HG02763 (cell line): Measurements from ENCODE around the gene WFDC6.

Experiments used
- ATAC-seq: cut with Tn5 transposase; IDR thresholded peaks from one replicate; pipeline ENCODE4 v1.9.1; 2021; ENCODE audit warnings: mild to moderate bottlenecking, moderate library complexity; ENCODE audit not compliant: unreplicated experiment

WFDC6 gene

DNA sequence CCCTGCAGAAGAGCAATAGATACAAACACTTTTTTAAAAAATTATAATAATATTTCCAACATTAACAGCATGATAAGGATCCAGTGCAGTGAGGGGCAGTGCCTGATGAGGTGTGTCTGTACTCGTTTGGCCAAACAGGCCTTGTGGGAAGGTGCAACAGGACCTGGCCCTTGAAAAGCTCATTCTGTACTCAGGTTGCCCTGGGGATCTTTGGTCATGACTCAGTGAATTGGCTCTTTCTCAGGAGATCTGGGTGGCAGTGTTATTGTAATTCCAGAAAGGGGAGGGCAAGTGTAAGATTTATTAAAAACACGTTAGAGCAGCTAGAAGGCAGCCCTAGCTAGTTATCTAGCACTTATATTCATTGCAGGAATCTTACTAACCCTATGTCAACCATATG lies 21.0 kb downstream of the WFDC6 start:
- ATAC-seq: no peak

DNA sequence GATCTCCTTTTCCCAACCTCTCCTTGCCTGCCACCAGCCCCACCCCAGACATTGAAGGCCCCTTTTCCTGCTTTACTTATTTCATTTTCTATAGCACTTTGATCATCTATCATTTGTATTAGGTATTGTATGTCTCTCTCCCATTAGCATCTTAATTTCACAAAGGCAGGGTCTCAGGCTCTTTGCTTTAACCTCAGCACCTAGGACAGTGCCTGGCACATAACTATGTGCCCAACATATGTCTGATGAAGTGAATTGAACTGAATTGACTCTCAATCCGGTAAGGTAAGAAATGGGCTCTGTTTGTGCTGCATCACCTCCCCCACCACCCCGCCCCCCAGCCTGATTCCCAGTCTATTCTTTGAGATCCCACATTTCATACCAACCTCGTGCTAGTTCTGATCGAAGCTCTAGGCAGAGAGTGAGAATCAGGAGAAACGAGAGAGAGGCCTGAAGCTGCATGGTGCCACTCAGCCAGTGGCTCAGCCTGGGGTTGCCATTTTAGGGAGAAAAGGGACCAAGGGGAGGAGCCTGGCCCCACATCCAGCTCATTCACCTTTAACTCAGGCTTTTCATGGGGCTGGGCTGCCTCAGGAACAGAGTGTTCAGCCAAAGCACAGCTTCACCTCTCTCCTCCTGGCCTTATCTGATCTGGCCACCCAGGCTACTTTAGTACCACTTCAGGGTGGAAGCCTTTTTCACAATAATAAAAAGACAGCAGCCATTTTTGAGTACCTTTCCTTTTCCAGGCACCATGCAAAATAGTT lies 24.0 kb downstream of the WFDC6 start, which contains the start of gene SPINT3:
TSS of gene SPINT3 (minus strand) at position 476 of the 767 bp plus-strand sequence. CDS start at position 462, 14 bp downstream.
- no peak for ATAC-seq

GRCh38 chr20:45510242-45510862 lies 28.9 kb downstream of the WFDC6 start:
- ATAC-seq: no peak

- no peak for ATAC-seq
Observed at GRCh38 chr20:45509091-45509490, 30.2 kb downstream of the WFDC6 start.

- ATAC-seq: no peak
Observed at GRCh38 chr20:45508068-45508886, 31.0 kb downstream of the WFDC6 start.

GRCh38 chr20:45507011-45507820 lies 32.1 kb downstream of the WFDC6 start:
- ATAC-seq: no peak

GRCh38 chr20:45506398-45506797 lies 32.9 kb downstream of the WFDC6 start:
- ATAC-seq: no peak

DNA sequence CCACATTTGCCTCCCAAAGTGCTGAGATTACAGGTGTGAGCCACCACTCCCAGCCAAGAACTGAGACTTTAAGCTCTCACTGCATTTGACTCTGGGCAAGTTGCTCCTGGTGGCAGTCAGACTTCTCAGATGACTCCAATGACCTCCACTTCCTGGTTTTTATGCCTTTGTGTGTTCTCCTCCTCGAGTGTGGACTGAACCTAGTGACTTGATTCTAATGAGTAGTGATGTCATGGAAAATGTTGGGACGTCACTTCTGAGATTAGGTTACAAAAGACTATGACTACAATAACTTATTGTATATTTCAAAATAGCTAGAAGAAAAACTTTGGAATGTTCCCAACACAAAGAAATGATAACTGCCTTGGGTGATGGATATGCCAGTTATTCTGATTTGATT lies 35.9 kb downstream of the WFDC6 start:
- ATAC-seq: no peak

GRCh38 chr20:45502561-45502960 lies 36.7 kb downstream of the WFDC6 start:
- no peak for ATAC-seq

- ATAC-seq: no peak
Observed at GRCh38 chr20:45501600-45501999, 37.7 kb downstream of the WFDC6 start.

DNA sequence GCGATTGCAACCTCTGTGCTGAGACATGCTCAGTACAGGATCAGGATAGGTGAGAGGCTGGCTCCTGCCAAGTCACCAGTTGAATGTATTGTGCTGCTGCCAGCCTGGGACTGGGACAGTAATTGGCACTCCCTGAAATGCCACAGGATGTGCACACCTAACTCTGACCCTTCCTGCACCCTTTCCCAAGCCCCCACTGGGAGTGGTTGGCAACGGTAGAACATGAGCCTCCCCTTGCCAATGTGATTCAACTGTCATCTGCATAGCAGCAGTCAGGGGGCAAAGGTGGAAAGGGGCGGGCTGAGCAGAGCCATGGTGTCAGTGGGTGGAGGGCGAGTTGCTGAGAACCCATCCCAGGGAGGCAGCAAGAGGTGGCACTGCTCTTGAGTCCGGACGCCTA lies 39.3 kb downstream of the WFDC6 start:
- no peak for ATAC-seq

DNA sequence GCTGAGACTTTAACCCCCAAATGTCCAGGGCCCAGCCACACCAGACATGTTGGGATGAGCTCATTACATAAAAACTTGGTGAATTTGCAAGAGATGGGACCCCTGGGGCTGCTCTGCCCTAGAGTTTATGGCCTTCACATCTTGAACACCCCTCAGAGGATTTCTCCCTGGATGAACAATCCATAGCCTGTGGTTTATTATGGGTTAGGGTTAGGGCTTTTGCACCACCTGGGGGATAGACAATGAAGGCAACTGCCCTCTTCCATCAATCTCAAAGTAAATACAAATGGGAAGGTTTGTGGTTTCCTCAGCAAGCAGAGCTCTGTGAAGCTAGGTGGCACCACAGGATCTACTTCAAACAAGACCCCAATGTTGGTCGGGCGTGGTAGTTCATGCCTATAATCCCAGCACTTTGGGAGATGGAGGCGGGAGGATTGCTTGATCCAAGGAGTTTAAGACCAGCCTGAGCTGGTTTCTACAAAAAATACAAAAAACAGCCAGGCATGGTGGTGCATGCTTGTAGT lies 41.2 kb downstream of the WFDC6 start:
- ATAC-seq: no peak

- no peak for ATAC-seq
Observed at GRCh38 chr20:45496166-45496565, 43.1 kb downstream of the WFDC6 start.

- ATAC-seq: no peak
Observed at GRCh38 chr20:45495501-45495941, 43.8 kb downstream of the WFDC6 start.

DNA sequence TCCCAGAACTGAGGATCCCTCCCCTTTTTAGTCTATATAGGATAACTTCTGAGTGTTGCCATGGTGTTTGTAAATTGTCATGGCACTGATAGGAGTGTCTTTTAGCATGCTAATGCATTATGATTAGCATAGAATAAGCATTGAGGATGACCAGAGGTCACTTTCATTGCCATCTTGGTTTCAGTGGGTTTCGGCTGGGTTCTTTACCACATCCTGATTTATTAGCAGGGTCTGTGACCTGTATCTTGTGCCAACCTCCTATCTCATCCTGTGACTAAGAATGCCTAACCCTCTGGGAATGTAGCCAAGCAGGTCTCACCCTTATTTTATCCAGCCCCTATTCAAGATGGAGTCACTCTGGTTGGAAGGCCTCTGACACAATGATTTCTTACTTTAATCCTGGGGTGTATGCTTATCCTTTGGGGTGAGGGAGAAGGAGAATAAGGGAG lies 50.2 kb downstream of the WFDC6 start:
- no peak for ATAC-seq

- ATAC-seq: no peak
Observed at GRCh38 chr20:45487231-45487635, 52.0 kb downstream of the WFDC6 start.

DNA sequence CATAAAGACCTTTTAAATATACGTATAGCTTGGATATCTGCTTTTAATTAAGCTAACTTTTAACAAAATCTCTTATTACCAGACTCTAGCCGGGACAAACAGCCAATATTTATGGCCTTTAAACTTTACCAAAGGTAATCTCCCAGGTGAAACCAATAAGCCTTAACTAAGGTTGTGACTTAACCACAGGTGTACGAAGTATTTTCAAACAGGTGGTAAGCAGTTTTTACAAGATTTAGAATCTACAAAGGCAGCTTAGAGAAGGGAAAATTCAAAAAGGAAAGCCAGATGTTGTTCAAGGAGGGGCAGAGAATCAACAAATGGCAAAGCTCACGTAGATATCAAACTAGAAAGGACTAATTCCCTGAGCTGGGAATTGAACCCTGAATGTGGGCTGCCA lies 53.9 kb downstream of the WFDC6 start:
- no peak for ATAC-seq

DNA sequence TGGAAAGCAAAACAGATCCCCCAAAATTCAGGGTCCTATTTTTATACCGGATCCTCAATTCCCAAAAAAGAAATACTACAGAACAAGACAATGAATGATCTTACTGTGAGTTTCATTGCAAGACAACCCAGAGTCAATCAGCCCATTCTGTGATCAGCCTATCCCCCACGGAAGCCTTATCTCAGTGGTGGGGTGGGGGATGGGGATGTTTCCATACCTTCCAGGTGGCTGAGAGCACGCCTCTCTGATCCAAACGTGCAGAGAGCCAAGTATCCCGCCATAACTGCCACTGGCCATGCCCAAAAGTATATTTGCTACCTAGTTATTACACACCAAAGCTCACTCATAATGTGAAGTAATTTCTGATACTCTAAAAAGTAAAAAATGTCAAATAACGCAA lies 54.6 kb downstream of the WFDC6 start:
- ATAC-seq: no peak
